Tibial nerve (tissue), 4 donors: ENCODE measurements around the gene PRELP. TPM values are rescaled to one million over a fixed set of nuclear protein-coding genes. Genes with fewer than 3 reads are reported as not detected.

Experiments used
- DNase-seq, 2 donors: peaks; one replicate each; pipeline ENCODE4 v3.0.0-alpha.2; 2019; ENCODE audit warnings: low spot score in 2 of 2
- H3K27ac ChIP-seq, 4 donors: fragments of 200-600 bp; sonication (generic) in 3 of 4; one replicate each; pipeline ENCODE4 v1.5.1; 2017 to 2019; ENCODE audit warnings: mild to moderate bottlenecking in 1 of 4
- H3K27me3 ChIP-seq, 2 donors: fragments of 200-600 bp; sonication (generic) in 1 of 2; one replicate each; pipeline versions ENCODE4 v1.5.1 to v1.6.0; 2017 to 2019
- H3K36me3 ChIP-seq, 3 donors: fragments of 200-600 bp; sonication (generic); one replicate each; pipeline ENCODE4 v1.5.1; 2018 to 2019
- H3K4me1 ChIP-seq, 4 donors: fragments of 200-600 bp; sonication (generic) in 3 of 4; one replicate each; pipeline ENCODE4 v1.5.1; 2017 to 2019
- H3K4me3 ChIP-seq, 4 donors: fragments of 200-600 bp; sonication (generic) in 3 of 4; one replicate each; pipeline ENCODE4 v1.5.1; 2017 to 2019; ENCODE audit warnings: mild to moderate bottlenecking in 1 of 4, moderate library complexity in 1 of 4
- H3K9me3 ChIP-seq, 4 donors: fragments of 200-600 bp; sonication (generic) in 3 of 4; one replicate each; pipeline ENCODE4 v1.5.1; 2017 to 2019
- CTCF ChIP-seq, 5 experiments: fragments of 200-600 bp in 3 of 5; fragments of 450-650 bp in 2 of 5; sonication (generic) in 3 of 5; IDR thresholded peaks; one replicate each; pipeline ENCODE4 v1.5.1; 2016 to 2019; ENCODE audit warnings: antibody characterized with exemption in 5 of 5, mild to moderate bottlenecking in 3 of 5, moderate library complexity in 2 of 5
- EP300 ChIP-seq, 2 donors: sonication (generic); formaldehyde crosslinking; IDR thresholded peaks; one replicate each; pipeline ENCODE4 v1.6.1; 2017; ENCODE audit warnings: antibody characterized with exemption in 2 of 2, mild to moderate bottlenecking in 1 of 2
- POLR2A ChIP-seq, 2 donors: fragments of 450-650 bp; IDR thresholded peaks; one replicate each; pipeline ENCODE4 v1.6.1; 2017; ENCODE audit warnings: antibody characterized with exemption in 2 of 2, mild to moderate bottlenecking in 2 of 2, moderate library complexity in 2 of 2
- WGBS, 2 donors: methylation state at CpG; one replicate each; pipeline ENCODE4 v1.1.5; 2018; 5-methylcytosine and 5-hydroxymethylcytosine counted together
- total RNA-seq, 4 donors: library from RNA; depleted of rRNA; stranded (reverse); fragments of >200 nt; gene quantifications; one replicate each; pipeline ENCODE4 v1.1.0, GENCODE V29; 2016

Gene PRELP
- total RNA-seq, 4 donors from 2014 or later, result 108 to 291 (median 153) TPM

DNA sequence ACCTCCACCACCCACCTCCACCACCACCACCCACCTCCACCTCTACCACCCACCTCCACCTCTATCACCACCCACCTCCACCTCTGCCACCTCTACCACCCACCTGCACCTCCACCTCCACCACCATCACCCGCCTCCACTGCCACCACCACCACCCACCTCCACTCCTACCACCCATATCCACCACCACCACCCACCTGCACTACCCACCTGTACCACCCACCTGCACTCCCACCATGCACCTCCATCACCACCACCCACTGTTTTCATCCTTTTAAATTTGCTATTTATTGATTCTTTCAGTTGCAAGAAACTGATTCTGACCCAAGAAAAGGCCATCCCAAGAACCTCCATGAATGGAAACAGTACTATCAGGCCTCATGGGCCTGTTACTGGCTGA, 24.7 kb downstream of the PRELP start:
- Histone ChIP-seq H3K4me1 (peaks cover 0 to 9% (median 0%) of the 10 kb centered on the region in 4 donors), H3K27me3 (no peaks in the 10 kb centered on the region), H3K4me3 (no peak overlapping the region), H3K9me3 (no peaks in the 10 kb centered on the region), H3K36me3 (no peaks in the 10 kb centered on the region), H3K27ac (no peak overlapping the region)
- DNase-seq, result no peak
- WGBS, 2 donors, result 92 to 100% methylated on average over 1 of the region's 1 CpG
- TF ChIP-seq POLR2A (IDR thresholded peaks at IDR 0.05) (no peak), CTCF (IDR thresholded peaks at IDR 0.05) (no peak), EP300 (IDR thresholded peaks at IDR 0.05) (no peak)

GRCh38 chr1:203503836-203504235, 28.2 kb downstream of the PRELP start:
- no peak for TF ChIP-seq EP300 (IDR thresholded peaks at IDR 0.05)
- TF ChIP-seq CTCF (IDR thresholded peaks at IDR 0.05), result no peak
- TF ChIP-seq POLR2A (IDR thresholded peaks at IDR 0.05), result no peak
- Histone ChIP-seq H3K4me1 (peaks cover 0 to 34% (median 20%) of the 10 kb centered on the region in 4 donors), H3K9me3 (no peaks in the 10 kb centered on the region), H3K36me3 (no peaks in the 10 kb centered on the region), H3K27ac (no peak overlapping the region), H3K27me3 (no peaks in the 10 kb centered on the region), H3K4me3 (no peak overlapping the region)
- 71 to 84% methylated on average over 3 of the region's 3 CpGs for WGBS, 2 donors
- DNase-seq, result no peak

- H3K4me1 ChIP-seq, result peaks cover 0 to 42% (median 23%) of the 10 kb centered on the region in 4 donors
- TF ChIP-seq CTCF (IDR thresholded peaks at IDR 0.05), result peak; percentile 72 to 92 (median 88)
- peak in 1 of 2 donors; percentile 6 for TF ChIP-seq POLR2A (IDR thresholded peaks at IDR 0.05)
- peak in 1 of 2 donors; percentile 49 for TF ChIP-seq EP300 (IDR thresholded peaks at IDR 0.05)
- H3K27ac ChIP-seq, result no peak overlapping the region
- H3K36me3 ChIP-seq, result no peaks in the 10 kb centered on the region
- DNase-seq, result peak; percentile 89 to 98
- no peaks in the 10 kb centered on the region for H3K27me3 ChIP-seq
- H3K4me3 ChIP-seq, result no peak overlapping the region
- 35 to 37% methylated on average over 12 of the region's 12 CpGs for WGBS, 2 donors
- H3K9me3 ChIP-seq, result no peaks in the 10 kb centered on the region
Observed at GRCh38 chr1:203504400-203505250, 29.0 kb downstream of the PRELP start.

DNA sequence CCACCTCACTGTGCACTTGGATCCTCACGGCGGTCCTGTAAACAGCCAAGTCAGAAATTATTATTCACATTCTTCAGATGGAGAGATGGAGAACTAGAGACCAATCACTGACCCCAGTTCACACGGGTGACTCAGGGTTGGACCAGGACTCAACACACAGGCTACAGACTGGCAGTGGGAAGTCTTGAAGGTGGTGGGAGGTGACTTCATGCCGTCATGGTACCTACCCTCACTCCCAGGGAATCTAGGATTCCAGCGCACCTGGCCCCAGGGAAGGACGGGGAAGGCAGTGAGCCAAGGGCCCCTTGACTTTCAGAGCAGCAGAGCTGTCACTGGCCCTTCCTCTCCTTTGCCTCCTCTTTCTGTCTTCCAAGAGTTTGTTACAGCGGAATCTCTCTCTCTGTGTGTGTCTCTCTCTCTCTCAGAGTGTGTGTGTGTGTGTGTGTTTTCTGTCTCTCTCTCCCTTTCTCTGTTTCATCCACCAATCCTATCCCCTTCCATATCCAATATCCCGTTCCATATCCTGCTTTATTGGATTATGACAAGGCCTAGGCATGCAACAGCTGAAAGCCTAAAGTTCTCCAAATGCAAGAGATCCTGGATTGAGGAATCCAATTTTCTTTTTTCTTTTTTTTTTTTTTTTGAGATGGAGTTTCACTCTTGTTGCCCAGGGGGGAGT, 30.1 kb downstream of the PRELP start:
- no peak for DNase-seq
- Histone ChIP-seq H3K9me3 (no peaks in the 10 kb centered on the region), H3K36me3 (no peaks in the 10 kb centered on the region), H3K27me3 (no peaks in the 10 kb centered on the region), H3K27ac (no peak overlapping the region), H3K4me3 (no peak overlapping the region), H3K4me1 (peaks cover 0 to 44% (median 23%) of the 10 kb centered on the region in 4 donors)
- WGBS, 2 donors, result 88% methylated on average over 8 of the region's 8 CpGs
- TF ChIP-seq EP300 (IDR thresholded peaks at IDR 0.05), result no peak
- no peak for TF ChIP-seq POLR2A (IDR thresholded peaks at IDR 0.05)
- no peak for TF ChIP-seq CTCF (IDR thresholded peaks at IDR 0.05)
